Measurements from ENCODE around the gene MAP3K4.
"Not testable (repeated sequence)": the region's sequence is repeated elsewhere in the genome, so short reads cannot be mapped to it uniquely, and the experiment has no call there.

MAP3K4 gene

DNA sequence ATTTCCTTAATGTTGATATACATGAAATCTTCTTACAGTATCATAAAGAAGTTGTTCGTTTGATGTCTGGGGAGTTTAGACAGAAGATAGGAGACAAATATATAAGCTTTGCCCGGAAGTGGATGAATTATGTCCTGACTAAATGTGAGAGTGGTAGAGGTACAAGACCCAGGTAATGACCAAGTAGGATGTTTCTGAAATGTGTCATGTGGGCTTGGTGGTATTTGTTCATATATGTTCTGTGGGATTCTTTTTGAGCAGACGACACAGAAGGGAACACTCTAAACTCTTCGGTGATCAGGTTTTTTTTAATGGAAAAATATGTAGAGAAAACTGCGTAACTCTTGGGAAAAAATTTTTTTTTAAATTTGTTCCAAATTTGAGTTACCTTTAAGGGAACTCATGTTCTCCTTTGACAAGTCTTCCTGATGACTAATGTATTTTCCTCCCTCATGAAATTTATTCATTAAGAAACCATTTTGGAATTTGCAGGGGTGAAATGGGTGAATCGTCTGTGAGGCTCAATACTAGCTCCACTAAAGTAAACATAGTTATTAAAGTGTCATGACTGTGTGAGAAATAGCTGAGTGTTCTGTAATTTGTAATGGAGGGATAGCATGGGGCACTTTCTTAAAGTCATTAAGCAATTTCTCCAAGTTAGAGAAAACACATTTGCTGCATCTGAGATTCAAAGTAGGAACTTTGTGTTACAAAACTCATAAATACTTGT, 100.6 kb downstream of the MAP3K4 start:
- no peak for DNase-seq

DNA sequence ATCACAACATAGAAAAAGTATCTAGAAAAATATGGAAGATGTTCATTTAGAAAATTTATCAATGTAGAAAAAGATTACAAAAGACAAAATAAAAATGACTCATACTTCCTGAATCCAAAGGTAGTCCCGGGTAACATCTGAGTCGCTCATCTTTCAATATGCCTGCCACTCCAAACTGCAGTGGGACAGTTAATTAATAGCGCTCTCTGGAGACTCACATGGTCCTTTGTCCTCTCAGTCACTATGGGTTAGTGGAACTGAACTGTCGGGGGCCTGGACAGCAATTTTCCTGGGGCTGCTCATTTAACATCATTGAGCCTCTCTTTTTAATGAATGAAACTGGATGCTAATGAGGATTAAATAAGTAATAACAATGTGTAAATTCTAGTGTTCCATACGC, 103.4 kb downstream of the MAP3K4 start:
- DNase-seq, result no peak

DNA sequence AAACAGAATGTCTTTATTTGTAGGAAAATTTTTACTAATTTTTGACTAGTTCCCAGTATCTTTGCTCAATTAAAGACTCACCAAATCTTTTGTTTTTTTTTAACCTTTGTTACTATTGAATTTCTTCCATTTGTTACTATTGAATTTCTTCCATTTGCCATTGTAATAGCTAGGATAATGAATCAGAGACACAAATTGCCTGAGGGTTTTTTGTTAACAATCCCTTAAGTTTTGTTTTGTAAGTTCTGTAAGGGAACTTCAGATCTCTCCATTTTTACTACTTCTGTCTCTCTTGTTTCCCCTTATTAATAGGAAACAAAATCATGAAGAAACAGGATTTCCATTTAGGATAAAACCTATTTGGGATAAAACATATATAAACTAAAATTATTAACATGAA, 104.3 kb downstream of the MAP3K4 start:
- DNase-seq, result no peak

DNA sequence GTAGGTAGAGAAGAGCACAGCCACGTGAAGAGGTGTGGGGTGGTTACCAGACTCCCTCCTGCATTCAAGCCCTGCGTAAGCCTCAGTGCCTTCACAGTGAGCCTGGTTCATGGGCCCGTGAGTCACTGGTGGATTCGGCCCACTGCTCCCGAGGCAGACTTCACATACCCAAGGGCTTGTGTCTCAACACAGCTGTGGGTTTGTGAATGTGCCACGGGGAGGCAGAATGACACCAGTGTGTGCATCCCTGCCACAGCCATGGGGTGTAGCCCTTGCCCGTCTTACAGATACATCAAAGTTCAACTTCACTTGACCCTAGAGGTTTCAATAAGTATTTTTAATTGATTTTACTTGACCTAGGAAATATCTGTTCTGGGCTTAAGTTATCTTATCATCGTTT, 108.5 kb downstream of the MAP3K4 start:
- no peak for DNase-seq

DNA sequence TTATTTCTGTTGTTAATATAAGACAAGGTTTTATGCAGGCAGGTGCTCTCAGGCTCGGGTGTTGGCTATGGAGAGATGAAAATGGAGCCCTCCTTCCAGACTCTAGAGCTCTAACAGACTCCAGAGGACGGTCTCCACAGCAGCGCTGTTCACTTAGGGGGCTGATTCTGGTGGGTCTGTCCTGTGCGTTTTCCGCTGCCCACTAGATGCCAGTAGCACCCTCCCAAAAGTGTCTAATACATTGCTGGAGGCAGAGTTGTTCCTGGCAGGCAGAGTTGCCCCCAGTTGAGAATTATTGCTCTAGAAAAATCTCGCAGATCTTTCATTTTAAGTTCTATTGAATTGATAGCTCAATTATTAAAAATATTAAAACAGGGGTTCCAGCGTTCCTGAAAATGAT, 109.9 kb downstream of the MAP3K4 start:
- no peak for DNase-seq

DNA sequence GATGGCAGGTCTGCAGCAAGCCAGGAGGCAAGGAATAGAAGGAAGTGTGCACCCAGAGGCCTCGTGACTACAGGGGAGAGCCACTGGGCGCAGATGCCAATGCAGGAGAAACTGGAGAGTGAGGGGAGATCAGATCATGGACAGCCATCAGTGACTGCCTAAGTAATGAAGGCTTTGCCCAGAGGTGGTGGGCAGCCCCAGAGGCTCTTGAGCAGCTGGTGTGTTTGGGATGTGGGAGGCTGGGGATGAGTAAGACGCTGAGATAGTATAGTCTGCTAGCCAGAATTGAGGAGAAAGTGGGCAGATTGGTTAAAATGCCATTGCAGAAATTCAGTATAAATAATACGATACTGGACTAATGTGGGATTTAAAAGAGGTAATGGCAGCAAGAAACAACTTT, 111.9 kb downstream of the MAP3K4 start:
- no peak for DNase-seq

DNA sequence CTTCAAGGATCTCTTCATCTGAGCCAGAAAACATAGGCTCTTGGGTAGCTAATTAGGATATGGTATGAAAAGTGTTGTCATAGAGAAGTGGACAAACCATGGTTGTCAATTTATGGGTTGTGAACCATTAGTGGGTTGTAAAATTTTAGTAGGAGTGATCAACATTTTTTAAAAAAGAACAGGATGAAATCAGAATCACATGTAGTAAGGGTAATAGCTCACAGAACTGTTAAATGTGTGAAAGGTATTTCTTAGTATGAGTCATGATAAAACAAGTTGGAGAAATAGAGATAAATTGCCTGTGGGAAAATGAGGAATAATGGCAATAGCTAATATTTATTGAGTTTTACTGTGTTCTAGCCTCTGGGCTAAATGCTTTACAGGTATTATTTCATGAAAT, 113.4 kb downstream of the MAP3K4 start:
- no peak for DNase-seq

DNA sequence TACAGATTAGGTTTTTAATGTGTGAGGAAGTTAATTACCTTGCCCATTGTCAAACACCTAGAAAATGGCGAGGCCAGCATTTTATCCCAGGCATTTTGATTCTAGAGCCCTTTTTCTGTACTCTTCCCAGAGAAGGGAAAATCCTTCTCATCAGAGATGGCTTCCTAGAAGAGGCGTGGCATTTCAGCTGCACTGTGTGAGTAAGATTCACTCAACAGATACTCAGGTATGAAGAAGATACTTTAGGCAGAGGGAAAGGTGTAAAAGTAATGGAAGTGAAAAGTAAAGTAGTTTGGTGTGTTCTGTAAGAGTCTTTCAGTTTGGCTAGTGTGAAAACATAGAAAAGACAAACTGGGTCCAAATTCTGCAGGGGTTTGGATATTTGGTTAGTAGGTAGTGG, 113.8 kb downstream of the MAP3K4 start:
- DNase-seq, result no peak

DNA sequence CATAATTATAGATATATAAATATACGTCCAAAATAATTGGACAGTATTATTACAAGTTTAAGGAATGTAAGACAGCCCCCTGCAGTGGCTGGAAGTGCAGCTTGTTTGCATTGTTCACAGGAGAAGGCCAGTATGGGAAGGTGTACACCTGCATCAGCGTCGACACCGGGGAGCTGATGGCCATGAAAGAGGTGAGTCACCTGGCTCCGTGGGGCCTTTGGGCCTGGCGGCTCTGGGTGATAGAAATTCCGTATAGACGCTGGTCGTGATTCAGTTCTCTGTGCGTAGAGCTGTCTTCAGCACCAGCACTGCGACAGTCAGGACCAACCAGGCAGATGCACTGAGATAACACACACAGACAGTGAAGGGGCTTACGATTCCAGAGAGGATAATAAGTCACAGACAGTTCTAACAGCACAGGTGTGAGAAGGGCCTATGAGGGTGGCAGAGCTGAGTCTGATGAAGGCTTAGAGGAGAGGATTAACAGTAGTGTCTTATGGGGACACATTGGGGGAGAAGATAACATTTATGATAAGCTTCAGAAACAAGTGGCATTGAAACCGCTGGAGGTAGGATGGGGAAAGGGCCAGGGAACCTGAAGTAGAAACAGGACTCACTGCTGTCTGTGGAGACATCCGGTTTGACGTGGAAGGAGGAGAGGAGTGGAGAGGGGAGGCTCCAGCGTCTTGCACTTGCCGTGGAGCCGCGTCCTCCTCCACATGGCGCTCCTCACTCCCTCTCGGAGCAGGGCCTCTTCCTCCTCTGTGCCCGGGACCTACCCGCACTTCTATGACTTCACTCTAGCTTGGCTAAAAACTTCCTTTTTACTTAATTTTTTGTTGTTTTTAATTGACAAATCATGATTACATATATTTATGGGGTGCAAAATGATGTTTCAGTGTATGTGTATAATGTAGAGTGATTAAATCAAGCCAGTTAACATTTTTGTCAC, 116.5 kb downstream of the MAP3K4 start:
- no peak for DNase-seq

DNA sequence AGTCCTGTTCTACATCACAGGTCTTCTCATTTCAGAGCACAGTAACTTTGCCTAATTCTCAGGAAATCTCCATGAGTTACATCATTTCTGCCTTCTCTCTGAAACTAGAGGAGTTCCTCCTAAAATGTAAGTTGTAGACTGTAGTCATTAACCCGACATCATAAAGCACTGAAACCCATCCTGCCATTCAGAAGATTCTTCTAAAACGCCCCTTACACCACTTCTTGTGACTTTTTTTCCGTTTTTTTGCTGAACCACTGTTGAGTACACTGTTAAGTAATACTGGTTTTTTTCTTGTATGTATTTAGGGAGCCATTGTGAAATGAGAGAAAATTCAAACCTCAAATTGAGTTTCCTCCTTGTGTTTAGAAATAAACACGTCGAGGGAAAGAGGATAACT, 117.3 kb downstream of the MAP3K4 start:
- DNase-seq, result no peak

DNA sequence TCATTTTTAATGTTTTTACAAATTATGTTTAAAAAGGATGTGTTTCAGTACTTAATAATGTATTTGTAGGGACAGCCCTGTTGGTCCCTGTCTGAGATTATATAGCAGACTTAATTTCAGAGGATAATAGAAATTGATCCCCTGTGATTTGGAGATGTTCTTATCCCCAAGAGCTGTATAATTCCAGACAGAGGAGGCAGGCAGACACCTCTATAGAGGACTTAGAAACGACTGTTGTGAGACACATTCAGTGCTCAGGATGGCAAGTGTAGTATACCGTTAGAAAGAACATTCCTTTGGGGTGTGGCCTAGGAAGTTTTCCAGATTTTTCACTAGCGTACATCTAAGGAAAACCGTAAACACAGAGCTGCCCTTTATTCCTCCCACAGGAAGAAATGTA, 117.8 kb downstream of the MAP3K4 start:
- DNase-seq, result no peak

DNA sequence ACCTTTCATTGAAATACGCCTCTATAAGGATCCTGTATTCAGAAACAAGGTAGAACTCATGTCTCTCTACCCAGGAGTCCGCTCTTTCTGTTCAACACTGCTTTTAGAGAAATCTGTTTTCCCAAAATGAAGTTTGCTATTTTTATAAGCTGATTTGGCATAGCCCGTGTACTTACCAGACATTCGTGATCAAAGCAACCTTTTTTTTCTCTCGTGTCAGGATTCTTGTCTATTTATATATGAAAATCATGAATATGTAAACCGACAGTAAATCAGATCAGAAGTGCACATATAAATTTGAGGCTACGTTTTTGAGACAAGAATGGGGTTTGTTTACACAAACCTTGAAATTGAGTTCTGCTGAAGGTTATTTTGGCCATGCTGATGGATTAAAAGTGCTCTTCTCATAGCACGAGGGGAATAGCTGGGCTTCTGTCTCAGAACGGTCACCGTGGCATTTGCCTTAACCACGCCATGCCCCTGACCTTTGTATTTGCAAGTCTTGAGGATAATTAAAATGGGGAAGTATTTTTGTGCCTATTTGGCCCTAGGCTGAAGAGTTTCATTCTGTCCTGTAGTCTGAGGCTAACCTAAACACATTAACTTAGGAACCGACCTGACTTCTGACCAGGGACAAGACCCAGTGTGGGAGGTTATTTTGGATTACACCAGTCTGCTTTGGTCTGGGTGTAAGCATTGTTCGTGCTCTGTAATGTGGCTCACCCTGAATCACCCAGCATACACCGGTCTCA, 118.6 kb downstream of the MAP3K4 start:
- no peak for DNase-seq

DNA sequence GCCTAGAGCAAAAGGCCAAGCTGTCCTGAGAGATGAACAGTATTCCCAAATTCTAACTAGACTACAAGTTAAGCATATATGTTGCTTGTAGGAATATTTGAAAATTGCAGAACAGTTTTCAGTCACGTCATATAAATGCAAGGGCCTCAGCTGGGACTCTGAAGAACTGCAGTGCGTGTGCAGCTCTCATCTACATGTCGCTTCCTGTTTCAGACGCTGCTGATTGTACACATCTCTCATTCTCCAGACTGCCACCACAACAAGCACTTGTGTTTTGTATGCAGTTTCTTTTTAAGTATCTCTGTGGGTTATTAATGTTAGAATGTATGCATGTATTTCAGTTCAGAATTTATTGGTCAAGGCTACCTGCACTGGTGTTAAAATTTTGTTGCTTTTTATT, 119.7 kb downstream of the MAP3K4 start:
- DNase-seq, result no peak

DNA sequence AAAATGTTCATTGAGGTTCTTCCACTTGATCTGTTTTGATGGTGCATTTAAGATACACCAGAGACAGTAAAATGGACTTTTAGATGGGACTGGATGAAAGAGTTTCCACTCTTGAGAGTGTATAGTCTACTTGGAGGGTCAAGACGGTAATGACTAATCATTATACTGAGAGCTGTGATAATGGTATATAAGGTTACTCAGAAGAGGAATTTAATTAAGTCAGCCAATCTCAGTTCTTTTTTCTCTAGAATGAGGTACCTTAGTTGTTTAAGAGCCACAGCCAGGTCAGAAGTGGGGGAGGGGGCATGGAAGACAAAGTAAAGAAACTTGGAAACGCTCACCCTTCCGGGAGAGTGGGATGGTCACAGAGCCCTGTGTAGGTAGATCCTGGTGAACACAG, 123.9 kb downstream of the MAP3K4 start:
- no peak for DNase-seq

DNA sequence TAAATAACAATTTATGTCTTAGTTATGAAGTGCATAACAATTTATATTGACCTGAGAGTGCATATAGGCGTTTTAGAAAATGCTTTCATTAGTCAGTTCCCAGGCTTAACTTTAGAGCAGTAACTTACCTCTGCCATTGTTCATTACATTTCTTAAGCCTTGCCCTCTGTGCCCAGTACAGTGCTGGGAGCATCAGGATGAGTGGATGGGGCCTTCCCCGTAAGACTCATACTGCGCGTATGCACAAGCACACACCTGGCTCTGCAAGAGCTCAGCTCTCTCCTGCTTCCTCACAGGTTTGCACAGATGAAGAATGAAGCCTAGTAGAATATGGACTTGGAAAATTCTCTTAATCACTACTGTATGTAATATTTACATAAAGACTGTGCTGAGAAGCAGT, 125.0 kb downstream of the MAP3K4 start:
- DNase-seq, result no peak

DNA sequence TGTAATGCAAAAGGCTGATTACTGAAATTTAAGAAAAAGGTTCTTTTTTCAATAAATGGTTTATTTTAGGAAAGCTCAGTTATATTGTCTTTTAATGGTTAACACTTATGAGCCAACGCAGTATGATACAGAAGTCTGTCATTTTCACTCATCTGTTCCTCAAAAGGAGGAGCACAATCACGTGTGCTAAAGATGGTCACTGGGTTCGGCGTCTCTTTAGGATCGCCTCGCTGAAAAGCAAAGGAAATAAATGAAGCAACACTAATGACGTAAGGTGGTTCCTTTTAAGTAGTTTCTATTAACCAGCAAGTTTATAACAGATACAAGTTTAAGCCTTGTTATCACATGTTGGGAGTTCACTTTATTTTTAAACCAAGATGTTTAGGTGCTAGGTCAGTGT, 125.7 kb downstream of the MAP3K4 start:
- DNase-seq, result no peak

DNA sequence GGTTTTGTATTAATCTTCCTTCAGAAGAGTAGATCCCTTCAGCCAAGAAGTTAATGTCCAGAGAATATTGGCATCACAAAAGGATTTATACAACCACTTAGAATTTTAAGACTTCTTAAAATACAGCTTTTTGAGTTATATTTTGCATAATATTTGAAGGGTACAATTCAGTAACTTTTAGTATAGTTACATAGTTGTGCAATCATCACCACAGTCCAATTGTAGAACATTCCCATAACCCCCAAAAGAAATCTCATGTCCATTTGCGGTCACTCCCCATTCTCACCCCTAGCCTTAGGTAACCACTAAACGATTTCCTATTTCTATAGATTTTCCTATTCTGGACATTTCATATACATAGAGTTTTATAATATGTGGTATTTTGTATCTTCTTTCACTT, 126.4 kb downstream of the MAP3K4 start:
- no peak for DNase-seq

DNA sequence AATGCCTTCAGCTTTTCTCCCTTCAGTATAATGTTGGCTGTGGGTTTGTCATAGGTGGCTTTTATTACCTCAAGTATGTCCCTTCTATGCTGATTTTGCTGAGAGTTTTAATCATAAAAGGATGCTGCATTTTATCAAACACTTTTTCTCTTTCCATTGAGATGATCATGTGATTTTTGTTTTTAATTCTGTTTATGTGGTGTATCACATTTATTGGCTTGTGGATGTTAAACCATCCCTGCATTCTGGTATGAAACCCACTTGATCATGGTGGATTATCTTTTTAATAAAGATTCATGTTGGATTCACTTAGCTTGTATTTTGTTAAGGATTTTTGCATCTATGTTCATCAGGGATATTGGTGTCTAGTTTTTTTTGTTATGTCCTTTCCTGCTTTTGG, 131.8 kb downstream of the MAP3K4 start:
- not testable (repeated sequence) for DNase-seq

DNA sequence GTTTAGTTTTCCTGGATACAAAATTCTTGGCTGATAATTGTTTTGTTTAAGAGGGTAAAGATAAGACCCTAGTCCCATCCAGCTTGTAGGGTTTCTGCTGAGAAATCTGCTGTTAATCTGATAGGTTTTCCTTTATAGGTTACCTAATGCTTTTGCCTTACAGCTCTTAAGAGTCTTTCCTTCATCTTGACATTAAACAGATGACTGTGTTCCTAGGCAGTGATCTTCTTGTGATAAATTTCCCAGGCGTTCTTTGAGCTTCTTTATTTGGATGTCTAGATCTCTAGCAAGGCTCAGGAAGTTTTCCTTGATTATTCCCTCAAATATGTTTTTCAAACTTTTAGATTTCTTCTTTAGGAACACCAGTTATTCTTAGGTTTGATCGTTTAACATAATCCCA, 134.0 kb downstream of the MAP3K4 start:
- no peak for DNase-seq

DNA sequence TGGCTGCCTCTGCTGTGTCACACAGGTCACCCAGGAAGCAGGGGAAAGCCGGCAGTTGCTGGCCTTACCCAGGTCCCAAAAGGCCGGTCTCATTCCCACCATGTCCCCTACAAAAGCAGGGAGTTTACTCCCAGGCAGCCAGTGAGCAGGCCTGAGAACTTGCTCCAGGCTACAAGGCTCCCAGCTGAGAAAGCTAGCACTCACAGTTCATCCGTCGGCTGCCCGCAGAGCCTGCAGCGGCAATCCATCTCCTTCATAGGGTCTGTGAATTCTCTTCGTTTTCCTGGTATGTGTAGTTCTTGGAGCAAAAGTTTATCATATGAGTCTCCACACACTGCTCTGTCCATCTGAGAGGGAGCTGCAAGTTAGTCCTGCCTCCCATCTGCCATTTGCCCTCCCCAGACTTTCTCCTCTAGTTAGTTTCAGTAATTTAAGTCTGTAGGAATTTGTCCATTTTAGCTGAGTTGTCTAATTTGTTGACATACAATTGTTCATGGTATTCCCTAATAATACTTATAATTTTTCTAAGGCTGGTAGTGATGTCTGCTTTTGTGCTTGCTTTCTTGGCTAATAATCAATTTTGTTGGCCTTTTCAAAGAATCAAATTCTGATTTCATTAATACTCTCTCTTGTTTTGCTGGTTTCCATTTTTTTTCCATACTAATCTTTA, 135.6 kb downstream of the MAP3K4 start:
- DNase-seq, result no peak

DNA sequence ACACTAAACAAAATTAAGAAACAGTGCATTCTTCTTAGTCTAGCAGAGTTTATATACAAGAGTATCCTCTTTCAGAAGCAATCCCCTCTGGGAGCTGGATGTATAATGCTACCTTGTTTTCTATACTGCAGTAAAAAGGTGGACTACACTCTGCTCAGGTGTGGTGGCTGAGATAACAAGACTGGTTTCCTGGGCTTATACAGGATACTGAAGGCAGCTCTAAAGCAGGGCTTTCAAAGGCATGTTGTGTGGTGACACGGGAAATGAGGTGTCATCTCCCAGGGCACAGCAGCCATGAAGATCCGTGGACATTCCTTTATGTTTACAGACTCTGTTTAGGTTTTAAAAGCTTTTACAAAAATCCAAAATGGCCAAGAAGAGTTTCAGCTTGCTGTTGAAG, 136.7 kb downstream of the MAP3K4 start:
- no peak for DNase-seq

DNA sequence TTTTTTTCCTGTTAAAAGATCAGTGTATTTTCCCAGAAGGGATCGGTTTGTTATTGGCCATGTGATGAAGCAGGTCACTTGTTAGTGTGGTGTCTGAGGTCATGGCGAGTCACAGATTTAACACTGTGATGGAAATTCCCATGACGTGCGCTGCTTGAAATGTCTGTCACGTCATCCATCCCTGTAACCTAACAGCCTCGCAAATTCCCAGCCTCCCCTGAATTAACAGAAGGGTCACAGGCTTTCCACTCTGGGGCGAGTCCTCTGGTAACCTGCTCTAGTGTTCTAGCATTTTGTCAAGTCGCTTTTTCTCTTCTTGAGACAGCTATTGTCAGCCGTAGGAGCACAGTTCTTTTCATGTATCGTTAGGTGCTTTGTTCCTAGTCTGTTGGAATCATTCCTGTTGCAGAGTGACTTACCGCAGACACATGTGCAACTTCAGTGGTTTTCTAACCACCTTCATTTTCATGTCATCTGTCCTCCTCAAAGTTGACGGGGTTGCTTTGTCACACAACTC, 137.2 kb downstream of the MAP3K4 start:
- no peak for DNase-seq

DNA sequence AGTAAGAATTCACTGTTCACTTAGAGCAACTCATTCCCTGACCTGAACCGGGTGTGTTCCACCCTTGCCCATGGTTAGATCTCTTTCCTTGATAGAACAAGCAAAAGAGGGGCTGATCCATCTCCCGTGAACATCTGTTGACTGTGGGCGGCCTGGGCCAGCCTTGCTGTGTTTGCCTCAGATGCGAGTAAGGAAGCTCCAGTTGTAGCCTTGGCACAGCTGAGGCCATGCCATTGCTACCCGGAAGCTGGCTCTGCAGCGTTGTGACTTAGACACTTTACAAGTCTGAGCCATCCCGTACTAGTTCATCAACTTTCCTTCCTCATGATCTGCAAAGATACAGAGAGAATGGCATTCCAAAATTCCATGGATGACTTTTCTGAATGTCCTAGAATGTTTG, 139.0 kb downstream of the MAP3K4 start:
- DNase-seq, result no peak

Measured in NCI-H2171 treated with DMSO at 0.1 percent for 48 hours (cell line).